GM21423 (cell line): ENCODE data around the gene HOXA13.

ENCODE experiments used
- ATAC-seq: cut with Tn5 transposase; IDR thresholded peaks from one replicate; pipeline ENCODE4 v1.9.1; 2021; ENCODE audit warnings: mild to moderate bottlenecking, moderate library complexity; ENCODE audit not compliant: unreplicated experiment

Gene HOXA13

GRCh38 chr7:27149842-27150567 lies 49.9 kb downstream of the HOXA13 start:
- ATAC-seq: no peak

GRCh38 chr7:27148756-27149641 lies 50.9 kb downstream of the HOXA13 start:
- no peak for ATAC-seq

- ATAC-seq: no peak
These were observed 51.7 kb downstream of the HOXA13 start for GRCh38 chr7:27148031-27148755.

GRCh38 chr7:27147199-27148030 lies 52.5 kb downstream of the HOXA13 start, which contains the start of gene HOXA6:
TSS of gene HOXA6 (minus strand) at chr7:27147774. CDS start at chr7:27147749, 25 bp downstream.
- no peak for ATAC-seq

GRCh38 chr7:27146491-27147198 lies 53.2 kb downstream of the HOXA13 start:
- ATAC-seq: no peak

GRCh38 chr7:27145914-27146412 lies 53.9 kb downstream of the HOXA13 start:
- no peak for ATAC-seq

- ATAC-seq: no peak
These were observed 54.6 kb downstream of the HOXA13 start for GRCh38 chr7:27145165-27145913.

GRCh38 chr7:27144781-27145164 lies 55.1 kb downstream of the HOXA13 start:
- no peak for ATAC-seq
